GM06990 (cell line): ENCODE results near the gene PDE11A.

Experiments
- DNase-seq: peaks from one replicate; pipeline ENCODE4 v3.0.0-alpha.2; 2011; ENCODE audit not compliant: insufficient read length; ENCODE audit errors: extremely low read depth
- H3K27me3 ChIP-seq: replicated peaks from 2 replicates; pipeline ENCODE4 v1.6.0; 2011; ENCODE audit warnings: low read length; ENCODE audit not compliant: control insufficient read depth, insufficient read depth
- H3K36me3 ChIP-seq: 2 replicates; pipeline ENCODE4 v1.5.1; 2011; ENCODE audit warnings: low read length; ENCODE audit not compliant: control insufficient read depth, insufficient read depth
- H3K4me3 ChIP-seq: replicated peaks from 2 replicates; pipeline ENCODE4 v1.5.1; 2011; ENCODE audit warnings: low read depth, mild to moderate bottlenecking, control low read depth, low read length
- CTCF ChIP-seq: IDR thresholded peaks from 2 replicates; pipeline ENCODE4 v1.5.1; 2011; ENCODE audit warnings: low read length, control low read depth, mild to moderate bottlenecking, inconsistent platforms; ENCODE audit not compliant: insufficient read depth, poor library complexity, severe bottlenecking

PDE11A gene

GRCh38 chr2:177646241-177646640 lies 426.3 kb downstream of the PDE11A start:
- Histone ChIP-seq H3K4me3 (no peak overlapping the region), H3K27me3 (no peaks in the 10 kb centered on the region), H3K36me3 (no peaks in the 10 kb centered on the region)
- DNase-seq = no peak
- TF ChIP-seq CTCF = no peak

GRCh38 chr2:177641331-177641730 lies 431.2 kb downstream of the PDE11A start:
- no peaks in the 10 kb centered on the region for H3K27me3 ChIP-seq
- H3K36me3 ChIP-seq = no peaks in the 10 kb centered on the region
- no peak for DNase-seq
- TF ChIP-seq CTCF = no peak
- no peak overlapping the region for H3K4me3 ChIP-seq

GRCh38 chr2:177640423-177640822 lies 432.2 kb downstream of the PDE11A start:
- no peak for DNase-seq
- Histone ChIP-seq H3K4me3 (no peak overlapping the region), H3K27me3 (no peaks in the 10 kb centered on the region), H3K36me3 (no peaks in the 10 kb centered on the region)
- no peak for TF ChIP-seq CTCF

GRCh38 chr2:177639262-177639914 lies 433.2 kb downstream of the PDE11A start:
- no peaks in the 10 kb centered on the region for H3K36me3 ChIP-seq
- H3K27me3 ChIP-seq = no peaks in the 10 kb centered on the region
- no peak for DNase-seq
- H3K4me3 ChIP-seq = no peak overlapping the region
- TF ChIP-seq CTCF = no peak

GRCh38 chr2:177638507-177638906 lies 434.1 kb downstream of the PDE11A start:
- DNase-seq = no peak
- Histone ChIP-seq H3K36me3 (no peaks in the 10 kb centered on the region), H3K27me3 (no peaks in the 10 kb centered on the region), H3K4me3 (no peak overlapping the region)
- no peak for TF ChIP-seq CTCF

- Histone ChIP-seq H3K36me3 (no peaks in the 10 kb centered on the region), H3K4me3 (no peak overlapping the region), H3K27me3 (no peaks in the 10 kb centered on the region)
- TF ChIP-seq CTCF = no peak
- no peak for DNase-seq
Observed at GRCh38 chr2:177636672-177637071, 435.9 kb downstream of the PDE11A start.
